HepG2 (cell line): ENCODE data around the gene ERF. TPM values are rescaled to one million over a fixed set of nuclear protein-coding genes. Genes with fewer than 3 reads are reported as not detected.

ENCODE experiments used
- CBX1 ChIP-seq: IDR thresholded peaks from one replicate; pipeline ENCODE4 v1.6.1; 2016; ENCODE audit warnings: antibody characterized with exemption, low read depth
- HMGXB3 ChIP-seq: sonication (generic); formaldehyde crosslinking; IDR thresholded peaks from 2 replicates; pipeline ENCODE4 v1.4.0; 2020; ENCODE audit warnings: missing genetic modification reagents, borderline replicate concordance
- HNF4A ChIP-seq: sonication (generic); formaldehyde crosslinking; IDR thresholded peaks from 2 replicates; pipeline ENCODE4 v1.4.0; 2020; ENCODE audit warnings: missing genetic modification reagents
- HNRNPK ChIP-seq: fragments of 200-400 bp; formaldehyde crosslinking; IDR thresholded peaks from 2 replicates; pipeline ENCODE4 v1.6.1; 2018; ENCODE audit warnings: low read length, low read depth, moderate library complexity, mild to moderate bottlenecking; ENCODE audit not compliant: poor library complexity, severe bottlenecking
- KAT7 ChIP-seq: IDR thresholded peaks from 2 replicates; pipeline ENCODE4 v1.6.1; 2018; ENCODE audit warnings: borderline replicate concordance, missing compliant biosample characterization
- MAX ChIP-seq: IDR thresholded peaks from 2 replicates; pipeline ENCODE4 v1.6.1; 2012; ENCODE audit warnings: inconsistent platforms
- MEF2D ChIP-seq: sonication (generic); formaldehyde crosslinking; IDR thresholded peaks from 2 replicates; pipeline ENCODE4 v1.5.1; 2020; ENCODE audit warnings: mild to moderate bottlenecking, missing genetic modification reagents
- POLR2A ChIP-seq, 2 experiments: IDR thresholded peaks; 2 replicates each; pipeline ENCODE4 v1.6.1; 2011; ENCODE audit warnings: low read depth in 2 of 2, low read length in 2 of 2, mild to moderate bottlenecking in 1 of 2, moderate library complexity in 1 of 2; ENCODE audit not compliant: insufficient read depth in 1 of 2
- REPIN1 ChIP-seq: sonication (generic); formaldehyde crosslinking; IDR thresholded peaks from 2 replicates; pipeline ENCODE4 v1.8.0; 2022; ENCODE audit warnings: missing genetic modification reagents, low read depth, mild to moderate bottlenecking, borderline replicate concordance
- SRY ChIP-seq: sonication (generic); formaldehyde crosslinking; IDR thresholded peaks from 2 replicates; pipeline ENCODE4 v1.8.0; 2022; ENCODE audit warnings: mild to moderate bottlenecking, missing genetic modification reagents
- ZBTB7A ChIP-seq: sonication (generic); formaldehyde crosslinking; IDR thresholded peaks from 2 replicates; pipeline ENCODE4 v1.8.0; 2022; ENCODE audit warnings: mild to moderate bottlenecking, missing genetic modification reagents
- ZNF430 ChIP-seq: sonication (generic); formaldehyde crosslinking; IDR thresholded peaks from 2 replicates; pipeline ENCODE4 v1.9.0; 2021; ENCODE audit warnings: mild to moderate bottlenecking, missing genetic modification reagents
- ZNF501 ChIP-seq: sonication (generic); formaldehyde crosslinking; IDR thresholded peaks from 2 replicates; pipeline ENCODE4 v1.5.1; 2020; ENCODE audit warnings: mild to moderate bottlenecking, moderate library complexity, missing genetic modification reagents
- ZNF644 ChIP-seq: IDR thresholded peaks from 2 replicates; pipeline ENCODE4 v1.6.1; 2016; ENCODE audit warnings: low read depth
- ZNF761 ChIP-seq: sonication (generic); formaldehyde crosslinking; conservative IDR thresholded peaks from 2 replicates; pipeline ENCODE4 v1.4.0; 2020; ENCODE audit warnings: mild to moderate bottlenecking, missing genetic modification reagents
- polyA plus RNA-seq, 8 experiments: library from polyadenylated mRNA; depleted of rRNA in 3 of 8; stranded (reverse) in 7 of 8; unstranded in 1 of 8; fragments of >200 nt; fragmentation: Illumina TruSeq in 4 of 8; extraction: Trizol in 4 of 8; gene quantifications; 2 replicates each; pipeline versions ENCODE4 v1.2.1 to v1.2.3, GENCODE V29; 2011 to 2016; ENCODE audit warnings: low read depth in 4 of 8, missing spikeins in 1 of 8, mixed read lengths in 1 of 8; ENCODE audit not compliant: insufficient read depth in 1 of 8
- total RNA-seq, 5 experiments: library from RNA; depleted of rRNA; stranded (reverse); fragments of >200 nt; fragmentation: Illumina TruSeq; extraction: Trizol; gene quantifications; 2 replicates each; pipeline ENCODE4 v1.2.3, GENCODE V29; 2016; ENCODE audit warnings: low read depth in 1 of 5
- TF ChIP-seq, protein P1 (sequence below): sonication (generic); formaldehyde crosslinking; IDR thresholded peaks from 2 replicates; pipeline ENCODE4 v1.5.0; 2020; ENCODE audit warnings: mild to moderate bottlenecking, missing genetic modification reagents
- TF ChIP-seq, protein P2 (sequence below): IDR thresholded peaks from 2 replicates; pipeline ENCODE4 v1.6.1; 2018; ENCODE audit warnings: missing genetic modification reagents

Gene ERF
- total and polyA plus RNA-seq, 2 of the 13 experiments (the other 11 are each of a cell fraction or from before 2014, with no cell fraction given): 67.1 to 69.9 TPM

- TF ChIP-seq REPIN1 (CRISPR knock-in tag) (no peak), HNRNPK (peak; percentile 81), ZNF644 (CRISPR knock-in tag) (no peak), ZNF501 (CRISPR knock-in tag) (peak; percentile 10; the same call in 1 of the 2 replicates), POLR2A (IDR thresholded peaks at IDR 0.05; ENCODE audit: insufficient read depth in 1 of 2, low read depth in 2 of 2, low read length in 2 of 2) (peak; percentile 70 to 92), MEF2D (no peak), HMGXB3 (CRISPR knock-in tag) (no peak), ZNF430 (CRISPR knock-in tag) (no peak), ZBTB7A (CRISPR knock-in tag) (peak; percentile 46; the same call in 1 of the 2 replicates), CBX1 (peak; percentile 68), MAX (peak; percentile 69), ZNF761 (CRISPR knock-in tag) (no peak), SRY (peak; percentile 62; the same call in 1 of the 2 replicates), HNF4A (CRISPR knock-in tag) (no peak), KAT7 (CRISPR knock-in tag) (peak; percentile 15; the same call in 1 of the 2 replicates)
- TF ChIP-seq, protein P1, sequence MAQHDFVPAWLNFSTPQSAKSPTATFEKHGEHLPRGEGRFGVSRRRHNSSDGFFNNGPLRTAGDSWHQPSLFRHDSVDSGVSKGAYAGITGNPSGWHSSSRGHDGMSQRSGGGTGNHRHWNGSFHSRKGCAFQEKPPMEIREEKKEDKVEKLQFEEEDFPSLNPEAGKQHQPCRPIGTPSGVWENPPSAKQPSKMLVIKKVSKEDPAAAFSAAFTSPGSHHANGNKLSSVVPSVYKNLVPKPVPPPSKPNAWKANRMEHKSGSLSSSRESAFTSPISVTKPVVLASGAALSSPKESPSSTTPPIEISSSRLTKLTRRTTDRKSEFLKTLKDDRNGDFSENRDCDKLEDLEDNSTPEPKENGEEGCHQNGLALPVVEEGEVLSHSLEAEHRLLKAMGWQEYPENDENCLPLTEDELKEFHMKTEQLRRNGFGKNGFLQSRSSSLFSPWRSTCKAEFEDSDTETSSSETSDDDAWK (CRISPR knock-in tag): no peak
- TF ChIP-seq, protein P2, sequence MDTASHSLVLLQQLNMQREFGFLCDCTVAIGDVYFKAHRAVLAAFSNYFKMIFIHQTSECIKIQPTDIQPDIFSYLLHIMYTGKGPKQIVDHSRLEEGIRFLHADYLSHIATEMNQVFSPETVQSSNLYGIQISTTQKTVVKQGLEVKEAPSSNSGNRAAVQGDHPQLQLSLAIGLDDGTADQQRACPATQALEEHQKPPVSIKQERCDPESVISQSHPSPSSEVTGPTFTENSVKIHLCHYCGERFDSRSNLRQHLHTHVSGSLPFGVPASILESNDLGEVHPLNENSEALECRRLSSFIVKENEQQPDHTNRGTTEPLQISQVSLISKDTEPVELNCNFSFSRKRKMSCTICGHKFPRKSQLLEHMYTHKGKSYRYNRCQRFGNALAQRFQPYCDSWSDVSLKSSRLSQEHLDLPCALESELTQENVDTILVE (CRISPR knock-in tag): no peak
These were observed at the start of gene ERF (continued) for GRCh38 chr19:42254850-42255765.
